Measurements from ENCODE around the gene SLIT3. TPM values are rescaled to one million over a fixed set of nuclear protein-coding genes. Genes with fewer than 3 reads are reported as not detected.

Gene SLIT3
- total and polyA plus RNA-seq, 2 donors (not counting 3 experiments of a cell fraction or from before 2014, with no cell fraction given): 0.90 to 1.0 TPM

- intact Hi-C loops (cut with micrococcal nuclease) (no loop called here), dilution Hi-C loops (cut with MboI; ENCODE audit: extremely low pct_ligation_motif_present, low sequenced_read_pairs) (no loop called here)
- Histone ChIP-seq H3K27ac (ENCODE audit: insufficient read depth, low read depth, low read length) (no peak overlapping the region), H3K4me3 (replicated peaks in 1 of 3; ENCODE audit: insufficient read depth in 1 of 3, low read depth in 1 of 3, low read length in 3 of 3) (no peak overlapping the region), H3K9ac (replicated peaks; ENCODE audit: extremely low read depth, insufficient read depth, low read length) (no peak overlapping the region), H3K79me2 (ENCODE audit: control insufficient read depth, insufficient read depth, low read length) (no peaks in the 10 kb centered on the region), H3K27me3 (ENCODE audit: control insufficient read depth in 2 of 2, insufficient read depth in 2 of 2, low read length in 2 of 2) (no peaks in the 10 kb centered on the region), H3K4me1 (ENCODE audit: control insufficient read depth, extremely low read depth, insufficient read depth, low read length) (no peaks in the 10 kb centered on the region), H4K20me1 (replicated peaks; ENCODE audit: control insufficient read depth, extremely low read depth, insufficient read depth, low read length) (no peaks in the 10 kb centered on the region), H3K4me2 (ENCODE audit: insufficient read depth, low read length) (no peak overlapping the region), H3K9me3 (replicated peaks; ENCODE audit: control insufficient read depth, insufficient read depth, low read length) (no peaks in the 10 kb centered on the region), H3K36me3 (ENCODE audit: control insufficient read depth in 2 of 2, extremely low read depth in 1 of 2, insufficient read depth in 2 of 2, low read length in 2 of 2) (no peaks in the 10 kb centered on the region), H2AFZ (ENCODE audit: low read depth, low read length) (no peak overlapping the region), H3K9me1 (replicated peaks; ENCODE audit: control insufficient read depth, extremely low read depth, insufficient read depth, low read length) (no peaks in the 10 kb centered on the region)
- ChIA-PET POLR2A (no interaction called here), CTCF (no interaction called here)
- DNase-seq (ENCODE audit: low read depth, low spot score) (no peak), FAIRE-seq (no peak)
- no TSS peak for BruUV-seq (replicated peaks)
- TF ChIP-seq EZH2 (IDR thresholded peaks at IDR 0.05; ENCODE audit: borderline replicate concordance, low read depth, low read length, severe bottlenecking) (no peak), GATA2 (IDR thresholded peaks at IDR 0.05; ENCODE audit: insufficient read depth, insufficient read length, low read depth, low read length) (no peak), FOS (IDR thresholded peaks at IDR 0.05; ENCODE audit: borderline replicate concordance, insufficient read depth, low read length) (no peak), POLR2AphosphoS5 (IDR thresholded peaks at IDR 0.05; ENCODE audit: insufficient read depth, low read depth, low read length) (no peak)
- TF ChIP-seq, protein P1, sequence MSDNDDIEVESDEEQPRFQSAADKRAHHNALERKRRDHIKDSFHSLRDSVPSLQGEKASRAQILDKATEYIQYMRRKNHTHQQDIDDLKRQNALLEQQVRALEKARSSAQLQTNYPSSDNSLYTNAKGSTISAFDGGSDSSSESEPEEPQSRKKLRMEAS (IDR thresholded peaks at IDR 0.05; ENCODE audit: insufficient read depth, insufficient read length): no peak
Measured at GRCh38 chr5:168696611-168697010, 604.3 kb downstream of the SLIT3 start.

DNA sequence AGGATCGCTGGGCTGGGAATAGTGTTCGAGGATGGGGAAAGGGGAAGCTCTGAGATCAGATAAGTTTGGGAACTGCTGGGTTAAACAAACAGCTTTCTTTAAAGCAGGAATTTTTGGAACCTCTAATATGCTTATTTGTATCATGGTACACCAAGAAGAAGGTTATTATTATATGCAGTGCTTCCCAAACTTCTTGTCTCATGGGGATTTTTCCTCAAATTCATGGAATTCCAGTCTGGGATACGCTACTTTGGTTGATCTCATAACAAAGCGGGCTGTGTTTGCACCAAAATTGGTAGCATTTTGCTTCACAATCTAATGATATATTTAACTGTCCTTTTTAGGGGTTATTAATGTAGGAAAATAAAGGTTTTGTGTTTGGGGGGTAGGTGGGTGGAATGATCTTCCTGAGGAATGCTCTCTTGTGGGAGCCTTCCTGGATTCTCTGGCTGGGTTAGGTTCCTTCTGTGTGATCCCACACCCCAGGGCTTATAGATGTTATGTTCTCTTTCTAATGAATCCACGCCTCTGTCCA lies 605.6 kb downstream of the SLIT3 start:
- ChIA-PET CTCF (interaction anchor here (1.0 kb wide), 1 partner anchor 14 kb away, joined by 3 read pairs; no protein-coding TSS in a partner anchor), POLR2A (no interaction called here)
- Histone ChIP-seq H3K79me2 (ENCODE audit: control insufficient read depth, insufficient read depth, low read length) (no peaks in the 10 kb centered on the region), H3K9ac (replicated peaks; ENCODE audit: extremely low read depth, insufficient read depth, low read length) (no peak overlapping the region), H3K4me2 (ENCODE audit: insufficient read depth, low read length) (no peak overlapping the region), H2AFZ (ENCODE audit: low read depth, low read length) (no peak overlapping the region), H3K27me3 (ENCODE audit: control insufficient read depth in 2 of 2, insufficient read depth in 2 of 2, low read length in 2 of 2) (no peaks in the 10 kb centered on the region), H4K20me1 (replicated peaks; ENCODE audit: control insufficient read depth, extremely low read depth, insufficient read depth, low read length) (no peaks in the 10 kb centered on the region), H3K36me3 (ENCODE audit: control insufficient read depth in 2 of 2, extremely low read depth in 1 of 2, insufficient read depth in 2 of 2, low read length in 2 of 2) (no peaks in the 10 kb centered on the region), H3K4me1 (ENCODE audit: control insufficient read depth, extremely low read depth, insufficient read depth, low read length) (no peaks in the 10 kb centered on the region), H3K27ac (ENCODE audit: insufficient read depth, low read depth, low read length) (no peak overlapping the region), H3K9me1 (replicated peaks; ENCODE audit: control insufficient read depth, extremely low read depth, insufficient read depth, low read length) (no peaks in the 10 kb centered on the region), H3K9me3 (replicated peaks; ENCODE audit: control insufficient read depth, insufficient read depth, low read length) (no peaks in the 10 kb centered on the region), H3K4me3 (replicated peaks in 1 of 3; ENCODE audit: insufficient read depth in 1 of 3, low read depth in 1 of 3, low read length in 3 of 3) (no peak overlapping the region)
- intact Hi-C loops (cut with micrococcal nuclease): no loop called here
- no peak for FAIRE-seq
- no TSS peak for BruUV-seq (replicated peaks)
- dilution Hi-C loops (cut with MboI; ENCODE audit: extremely low pct_ligation_motif_present, low sequenced_read_pairs): no loop called here
- DNase-seq (ENCODE audit: low read depth, low spot score): no peak
- TF ChIP-seq POLR2AphosphoS5 (IDR thresholded peaks at IDR 0.05; ENCODE audit: insufficient read depth, low read depth, low read length): no peak
- no peak for TF ChIP-seq JUN (IDR thresholded peaks at IDR 0.05; ENCODE audit: borderline replicate concordance, insufficient read depth, insufficient read length, low read depth)
- TF ChIP-seq, protein P2, sequence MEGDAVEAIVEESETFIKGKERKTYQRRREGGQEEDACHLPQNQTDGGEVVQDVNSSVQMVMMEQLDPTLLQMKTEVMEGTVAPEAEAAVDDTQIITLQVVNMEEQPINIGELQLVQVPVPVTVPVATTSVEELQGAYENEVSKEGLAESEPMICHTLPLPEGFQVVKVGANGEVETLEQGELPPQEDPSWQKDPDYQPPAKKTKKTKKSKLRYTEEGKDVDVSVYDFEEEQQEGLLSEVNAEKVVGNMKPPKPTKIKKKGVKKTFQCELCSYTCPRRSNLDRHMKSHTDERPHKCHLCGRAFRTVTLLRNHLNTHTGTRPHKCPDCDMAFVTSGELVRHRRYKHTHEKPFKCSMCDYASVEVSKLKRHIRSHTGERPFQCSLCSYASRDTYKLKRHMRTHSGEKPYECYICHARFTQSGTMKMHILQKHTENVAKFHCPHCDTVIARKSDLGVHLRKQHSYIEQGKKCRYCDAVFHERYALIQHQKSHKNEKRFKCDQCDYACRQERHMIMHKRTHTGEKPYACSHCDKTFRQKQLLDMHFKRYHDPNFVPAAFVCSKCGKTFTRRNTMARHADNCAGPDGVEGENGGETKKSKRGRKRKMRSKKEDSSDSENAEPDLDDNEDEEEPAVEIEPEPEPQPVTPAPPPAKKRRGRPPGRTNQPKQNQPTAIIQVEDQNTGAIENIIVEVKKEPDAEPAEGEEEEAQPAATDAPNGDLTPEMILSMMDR (IDR thresholded peaks at IDR 0.05; ENCODE audit: extremely low read depth in 1 of 2, insufficient read depth in 1 of 2, low read depth in 1 of 2, low read length in 2 of 2): no peak
- TF ChIP-seq, protein P1 (IDR thresholded peaks at IDR 0.05; ENCODE audit: insufficient read depth, insufficient read length): no peak
- TF ChIP-seq GATA2 (IDR thresholded peaks at IDR 0.05; ENCODE audit: insufficient read depth, insufficient read length, low read depth, low read length): no peak
- no peak for TF ChIP-seq EZH2 (IDR thresholded peaks at IDR 0.05; ENCODE audit: borderline replicate concordance, low read depth, low read length, severe bottlenecking)
- no peak for TF ChIP-seq MYC (IDR thresholded peaks at IDR 0.05; ENCODE audit: low read depth, low read length)
- TF ChIP-seq FOS (IDR thresholded peaks at IDR 0.05; ENCODE audit: borderline replicate concordance, insufficient read depth, low read length): no peak
- TF ChIP-seq POLR2A (IDR thresholded peaks at IDR 0.05; ENCODE audit: low read depth, low read length): no peak
